ENCODE measurements around the gene MXI1. TPM values are rescaled to one million over a fixed set of nuclear protein-coding genes. Genes with fewer than 3 reads are reported as not detected.

MXI1 gene
- total and polyA plus RNA-seq, 2 of the 4 experiments (the other 2 are of a cell fraction) = 7.2 to 11.8 TPM

DNA sequence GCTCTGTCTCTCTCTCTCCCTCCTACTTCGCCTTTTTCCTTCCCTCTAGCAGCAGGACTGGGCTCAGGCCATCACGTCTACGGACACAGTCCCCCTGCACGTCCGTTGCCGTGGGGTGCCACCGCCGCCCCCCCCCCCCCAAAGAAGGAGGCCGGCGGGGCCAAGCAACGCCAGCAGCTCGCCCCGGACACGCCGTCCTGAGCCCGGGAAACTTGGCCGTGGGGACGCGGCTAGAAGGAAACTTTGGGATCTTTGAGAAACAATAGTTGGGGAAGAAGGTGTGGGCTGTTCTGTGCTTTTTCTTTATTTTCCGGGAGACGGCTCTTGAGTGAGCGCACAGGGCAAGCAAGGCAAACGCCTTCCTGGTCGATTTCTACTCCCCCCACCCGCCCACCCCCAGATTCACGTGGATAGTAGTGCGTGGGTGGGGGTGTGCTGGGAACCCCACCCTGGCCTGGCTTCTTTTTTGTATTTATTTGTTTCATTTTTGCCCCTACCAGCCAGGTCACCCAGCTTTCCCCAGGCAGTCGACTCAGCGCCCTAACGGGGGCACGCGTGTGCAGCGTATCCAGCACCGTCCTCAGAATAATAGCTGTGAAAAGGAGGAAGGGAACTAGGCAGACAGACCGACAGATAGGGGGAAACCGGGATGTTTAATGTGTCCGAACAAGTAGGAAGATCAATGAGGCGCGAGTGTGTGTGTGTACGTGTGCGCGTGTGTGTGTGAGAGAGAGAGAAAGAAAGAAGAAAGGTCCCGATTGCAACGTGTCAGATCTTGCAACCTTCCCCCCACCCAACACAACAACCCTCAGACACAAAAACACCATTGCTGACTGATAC lies 1.4 kb downstream of the MXI1 start (continued):
- TF ChIP-seq FOS (IDR thresholded peaks at IDR 0.05; ENCODE audit: low read depth, low read length) (no peak), MAZ (IDR thresholded peaks at IDR 0.05; ENCODE audit: borderline replicate concordance, low read depth, low read length) (no peak), NFE2L2 (IDR thresholded peaks at IDR 0.05; ENCODE audit: low read depth, low read length) (no peak), POLR2A (IDR thresholded peaks at IDR 0.05; ENCODE audit: low read depth, low read length) (no peak; the same call in 1 of the 2 replicates)

DNA sequence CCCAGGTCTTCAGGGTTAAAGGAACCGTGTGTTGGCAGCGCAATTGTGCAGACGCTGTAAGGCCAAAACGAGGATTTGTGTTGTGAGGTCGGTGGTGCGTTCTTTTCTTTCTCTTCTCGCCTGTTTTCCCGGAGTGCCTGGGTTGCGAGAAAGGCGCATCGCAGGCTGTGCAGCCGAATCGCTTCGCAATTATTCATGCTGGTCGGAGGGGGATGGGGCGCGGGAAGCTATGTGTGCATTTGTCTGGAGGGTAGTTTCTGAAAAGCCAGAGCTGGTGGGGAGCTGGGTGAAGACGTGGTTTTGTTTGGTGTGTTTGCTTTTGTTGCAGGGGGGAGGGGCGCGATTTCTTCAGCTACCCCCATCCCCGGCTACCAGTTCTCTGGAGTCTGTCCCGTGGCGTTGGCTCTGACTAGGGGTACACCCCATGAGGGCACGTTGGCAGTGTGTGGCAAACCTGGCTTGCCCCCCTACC lies 2.1 kb downstream of the MXI1 start:
- TF ChIP-seq MAZ (IDR thresholded peaks at IDR 0.05; ENCODE audit: borderline replicate concordance, low read depth, low read length) (peak; percentile 40; the same call in 1 of the 2 replicates), POLR2A (IDR thresholded peaks at IDR 0.05; ENCODE audit: low read depth, low read length) (no peak; the same call in 1 of the 2 replicates), CHD1 (IDR thresholded peaks at IDR 0.05; ENCODE audit: low read depth, low read length) (0 out of 2 replicates have a peak, but pooled peaks have one; percentile 40), SMC3 (IDR thresholded peaks at IDR 0.05; ENCODE audit: low read depth, low read length) (0 out of 2 replicates have a peak, but pooled peaks have one; percentile 0)
- no TSS peak for BruUV-seq (replicated peaks)
- H3K4ac ChIP-seq (ENCODE audit: low read depth, low read length) = peak overlapping the region; percentile 92
- H3K79me1 ChIP-seq (ENCODE audit: low read depth in 1 of 2, low read length in 2 of 2) = peaks cover 0 to 12% of the 10 kb centered on the region in 2 experiments; a peak in 2 of 4 replicates
- CTCF ChIA-PET = interaction anchor here (1.0 to 2.1 kb wide), 8 partner anchors 10 to 325 kb away, joined by 3 to 8 read pairs (median 4); no protein-coding TSS in a partner anchor
- peak overlapping the region; percentile 83 for H3K18ac ChIP-seq (ENCODE audit: low read depth, low read length)
- H3K9ac ChIP-seq (ENCODE audit: low read depth, low read length) = peak overlapping the region; percentile 76
- peak overlapping the region; percentile 95 for H2AK9ac ChIP-seq (replicated peaks; ENCODE audit: low read depth, low read length, poor library complexity)
- WGBS, 2 experiments (ENCODE audit: extremely low coverage in 2 of 2, insufficient read length in 1 of 2) = 0% methylated on average over 6 of the region's 24 CpGs; no CpG with 5 or more reads in 1 of the 2 experiments
- in situ Hi-C loops (cut with MboI; ENCODE audit: low sequenced_read_pairs) (no loop called here), intact Hi-C loops (cut with micrococcal nuclease) (loop anchor here (1.0 to 2.0 kb wide), 2 partner anchors 17 to 71 kb away; no protein-coding TSS in a partner anchor), dilution Hi-C loops (cut with HindIII; ENCODE audit: low sequenced_read_pairs, unreplicated experiment) (no loop called here)
- peak overlapping the region; percentile 90 for H2BK5ac ChIP-seq (ENCODE audit: low read depth, low read length, poor library complexity, severe bottlenecking)
- H3K36me3 ChIP-seq (ENCODE audit: control insufficient read depth, insufficient read depth, low read length) = no peaks in the 10 kb centered on the region
- ATAC-seq (ENCODE audit: low read depth) (peak; percentile 11), DNase-seq (peak; percentile 65)
- H3K4me3 ChIP-seq (ENCODE audit: insufficient read depth, low read depth, low read length) = peak overlapping the region; percentile 54
- peak overlapping the region; percentile 37 to 65; a peak in 3 of 4 replicates for H4K8ac ChIP-seq (ENCODE audit: low read depth in 2 of 2, low read length in 2 of 2)
- peak overlapping the region; percentile 95 for H3K14ac ChIP-seq (replicated peaks; ENCODE audit: low read depth, low read length)
- POLR2A ChIA-PET (ENCODE audit: unreplicated experiment) = no interaction called here
- peak overlapping the region; percentile 99 for H3K23ac ChIP-seq (ENCODE audit: low read depth, low read length)
- H3K27ac ChIP-seq (ENCODE audit: insufficient read depth, low read length) = peak overlapping the region; percentile 65
- H2AK5ac ChIP-seq (ENCODE audit: low read depth, low read length) = peak overlapping the region; percentile 48; the same call in 1 of the 2 replicates
- H3K56ac ChIP-seq (ENCODE audit: extremely low read depth, insufficient read depth, low read length) = peak overlapping the region; percentile 81
- no peaks in the 10 kb centered on the region; the same call in 1 of the 2 replicates for H4K20me1 ChIP-seq (ENCODE audit: insufficient read depth, low read length)
- H2BK15ac ChIP-seq (ENCODE audit: low read depth, low read length) = peak overlapping the region; percentile 37; the same call in 2 of the 3 replicates
- H3K9me3 ChIP-seq (ENCODE audit: control insufficient read depth, insufficient read depth, low read length) = no peaks in the 10 kb centered on the region
- peak overlapping the region; percentile 58 for H4K5ac ChIP-seq (ENCODE audit: low read depth, low read length)
- H3K4me2 ChIP-seq (ENCODE audit: low read depth, low read length) = peak overlapping the region; percentile 88
- peak overlapping the region; percentile 97 for H2AFZ ChIP-seq (replicated peaks; ENCODE audit: low read length, poor library complexity)
- peak overlapping the region; percentile 62; the same call in 1 of the 2 replicates for H4K91ac ChIP-seq (ENCODE audit: insufficient read depth, low read depth, low read length)
- H2BK120ac ChIP-seq (ENCODE audit: low read depth, low read length) = peak overlapping the region; percentile 7
- peaks cover 6% of the 10 kb centered on the region; the same call in 1 of the 2 replicates for H3K4me1 ChIP-seq (ENCODE audit: control insufficient read depth, insufficient read depth, low read length)
- H3K27me3 ChIP-seq (ENCODE audit: control insufficient read depth, insufficient read depth, low read length) = no peaks in the 10 kb centered on the region
- H3K9me1 ChIP-seq (ENCODE audit: insufficient read depth, low read length) = no peaks in the 10 kb centered on the region
- H2BK20ac ChIP-seq (ENCODE audit: low read depth, low read length) = peak overlapping the region; percentile 72
